Neural cell (in vitro differentiated cells): ENCODE data around the gene SIRT4. TPM values are rescaled to one million over a fixed set of nuclear protein-coding genes. Genes with fewer than 3 reads are reported as not detected.

Source experiments
- H2AFZ ChIP-seq: fragments of 200-600, 300-800 bp; sonication (generic), shearing (Covaris generic); 2 replicates; pipeline ENCODE4 v1.6.0; 2014; ENCODE audit warnings: low read depth, mild to moderate bottlenecking, antibody characterized with exemption, low read length, moderate library complexity
- H3F3A ChIP-seq: fragments of 200-600 bp; shearing (Covaris generic); 2 replicates; pipeline ENCODE4 v1.6.1; 2016; ENCODE audit warnings: mild to moderate bottlenecking, moderate library complexity, mixed read lengths, antibody characterized with exemption, low read length; ENCODE audit not compliant: insufficient read depth, poor library complexity, severe bottlenecking
- H3K27ac ChIP-seq: fragments of 200-600, 300-800 bp; sonication (generic), shearing (Covaris generic); 2 replicates; pipeline ENCODE4 v1.5.1; 2014; ENCODE audit warnings: mild to moderate bottlenecking, low read length, moderate library complexity
- H3K27me3 ChIP-seq: fragments of 300-800, 200-600 bp; sonication (generic), shearing (Covaris generic); 2 replicates; pipeline ENCODE4 v1.6.0; 2014; ENCODE audit warnings: mild to moderate bottlenecking, low read depth, low read length, moderate library complexity; ENCODE audit not compliant: insufficient read depth
- H3K36me3 ChIP-seq: fragments of 300-800, 200-600 bp; sonication (generic), shearing (Covaris generic); 2 replicates; pipeline ENCODE4 v1.5.1; 2014; ENCODE audit warnings: mild to moderate bottlenecking, antibody characterized with exemption, low read length, moderate library complexity; ENCODE audit not compliant: insufficient read depth
- H3K4me2 ChIP-seq: fragments of 300-800, 200-600 bp; sonication (generic), shearing (Covaris generic); 2 replicates; pipeline ENCODE4 v1.6.0; 2014; ENCODE audit warnings: mild to moderate bottlenecking, low read length
- H3K4me3 ChIP-seq: fragments of 300-800, 200-600 bp; sonication (generic), shearing (Covaris generic); 2 replicates; pipeline ENCODE4 v1.5.1; 2014; ENCODE audit warnings: mild to moderate bottlenecking, low read length, moderate library complexity
- H3K79me2 ChIP-seq: fragments of 200-600 bp; shearing (Covaris generic); replicated peaks from 2 replicates; pipeline ENCODE4 v1.6.0; 2014; ENCODE audit warnings: mild to moderate bottlenecking, low read length, moderate library complexity; ENCODE audit not compliant: insufficient read depth
- H3K9ac ChIP-seq: fragments of 300-800, 200-600 bp; sonication (generic), shearing (Covaris generic); 2 replicates; pipeline ENCODE4 v1.6.1; 2016; ENCODE audit warnings: mild to moderate bottlenecking, low read length, mixed read lengths
- H3K9me2 ChIP-seq: fragments of 200-600 bp; shearing (Covaris generic); 2 replicates; pipeline ENCODE4 v1.6.1; 2016; ENCODE audit warnings: mild to moderate bottlenecking, low read length, mixed read lengths; ENCODE audit not compliant: insufficient read depth
- H3K9me3 ChIP-seq: fragments of 200-600, 300-800 bp; sonication (generic), shearing (Covaris generic); 2 replicates; pipeline ENCODE4 v1.6.1; 2016; ENCODE audit warnings: mild to moderate bottlenecking, mixed run types, low read length, moderate library complexity, mixed read lengths
- H4K20me1 ChIP-seq: fragments of 200-600 bp; shearing (Covaris generic); 2 replicates; pipeline ENCODE4 v1.6.1; 2016; ENCODE audit warnings: mild to moderate bottlenecking, mixed run types; ENCODE audit not compliant: insufficient read depth
- EP300 ChIP-seq: fragments of 450-650 bp; conservative IDR thresholded peaks from 2 replicates; pipeline ENCODE4 v1.6.1; 2014; ENCODE audit warnings: antibody characterized with exemption, mild to moderate bottlenecking, moderate library complexity; ENCODE audit not compliant: poor library complexity, severe bottlenecking
- EZH2 ChIP-seq: fragments of 200-600, 300-800 bp; shearing (Covaris generic), sonication (generic); IDR thresholded peaks from 2 replicates; pipeline ENCODE4 v1.6.1; 2014; ENCODE audit warnings: antibody characterized with exemption, low read length, borderline replicate concordance, mild to moderate bottlenecking; ENCODE audit not compliant: insufficient read depth, poor library complexity, severe bottlenecking
- MXI1 ChIP-seq: fragments of 450-650 bp; conservative IDR thresholded peaks from 2 replicates; pipeline ENCODE4 v1.6.1; 2014; ENCODE audit warnings: antibody characterized with exemption, mild to moderate bottlenecking; ENCODE audit not compliant: poor library complexity, severe bottlenecking
- POLR2AphosphoS5 ChIP-seq: IDR thresholded peaks from 2 replicates; pipeline ENCODE4 v1.6.1; 2012
- RAD21 ChIP-seq: fragments of 450-650 bp; conservative IDR thresholded peaks from 2 replicates; pipeline ENCODE4 v1.6.1; 2014; ENCODE audit warnings: antibody characterized with exemption, mild to moderate bottlenecking, moderate library complexity
- SMC3 ChIP-seq: fragments of 450-650 bp; conservative IDR thresholded peaks from 2 replicates; pipeline ENCODE4 v1.6.1; 2014; ENCODE audit warnings: antibody characterized with exemption, mild to moderate bottlenecking, moderate library complexity; ENCODE audit not compliant: poor library complexity
- TAF1 ChIP-seq: IDR thresholded peaks from 2 replicates; pipeline ENCODE4 v1.6.1; 2012; ENCODE audit warnings: low read depth
- polyA plus RNA-seq: library from polyadenylated mRNA; depleted of rRNA; stranded (reverse); fragments of >200 nt; gene quantifications from 2 replicates; pipeline ENCODE4 v1.2.3, GENCODE V29; 2014
- TF ChIP-seq, protein P1 (sequence below): fragments of 450-650 bp; IDR thresholded peaks from 2 replicates; pipeline ENCODE4 v1.5.1; 2014; ENCODE audit warnings: antibody characterized with exemption, mild to moderate bottlenecking, moderate library complexity; ENCODE audit not compliant: poor library complexity, severe bottlenecking
- TF ChIP-seq, protein P2 (sequence below): IDR thresholded peaks from 2 replicates; pipeline ENCODE4 v1.6.1; 2012; ENCODE audit warnings: borderline replicate concordance

The SIRT4 gene
- polyA plus RNA-seq, 1 donor from 2014 or later, result 9.7 TPM

DNA sequence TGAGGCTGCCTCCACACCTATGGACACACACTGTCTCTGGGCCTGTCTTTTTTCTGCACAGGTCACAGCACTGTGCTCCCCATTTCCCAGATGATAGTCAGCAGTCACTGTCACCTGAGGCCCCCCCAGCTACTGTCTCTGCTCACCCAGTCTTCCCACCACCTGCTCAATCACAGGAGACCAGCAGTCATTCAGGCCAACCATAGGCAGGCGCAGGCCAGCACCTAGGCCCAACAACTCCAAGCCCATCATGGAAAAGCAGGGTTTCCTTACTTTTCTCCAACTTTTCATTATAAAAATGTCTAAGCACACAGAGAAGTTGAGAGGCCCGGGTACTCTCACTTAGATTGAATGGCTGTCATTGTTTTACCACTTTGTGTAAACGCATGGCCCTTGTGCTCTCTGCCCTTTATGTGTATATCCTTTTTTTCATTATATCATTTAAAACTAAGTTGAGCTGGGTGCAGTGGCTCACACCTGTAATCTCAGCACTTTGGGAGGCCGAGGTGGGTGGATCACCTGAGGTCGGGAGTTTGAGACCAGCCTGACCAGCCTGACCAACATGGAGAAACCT lies 43.7 kb upstream of the SIRT4 start:
- H3K4me3 ChIP-seq, result no peak overlapping the region
- no peaks in the 10 kb centered on the region for H3F3A ChIP-seq
- no peaks in the 10 kb centered on the region for H3K9me3 ChIP-seq
- no peak overlapping the region for H3K27ac ChIP-seq
- H3K4me2 ChIP-seq, result no peak overlapping the region
- no peak overlapping the region for H2AFZ ChIP-seq
- H3K9ac ChIP-seq, result no peak overlapping the region
- no peaks in the 10 kb centered on the region for H3K27me3 ChIP-seq
- no peak for TF ChIP-seq POLR2AphosphoS5
- no peaks in the 10 kb centered on the region for H4K20me1 ChIP-seq
- no peaks in the 10 kb centered on the region for H3K79me2 ChIP-seq
- H3K36me3 ChIP-seq, result no peaks in the 10 kb centered on the region
- no peaks in the 10 kb centered on the region for H3K9me2 ChIP-seq

DNA sequence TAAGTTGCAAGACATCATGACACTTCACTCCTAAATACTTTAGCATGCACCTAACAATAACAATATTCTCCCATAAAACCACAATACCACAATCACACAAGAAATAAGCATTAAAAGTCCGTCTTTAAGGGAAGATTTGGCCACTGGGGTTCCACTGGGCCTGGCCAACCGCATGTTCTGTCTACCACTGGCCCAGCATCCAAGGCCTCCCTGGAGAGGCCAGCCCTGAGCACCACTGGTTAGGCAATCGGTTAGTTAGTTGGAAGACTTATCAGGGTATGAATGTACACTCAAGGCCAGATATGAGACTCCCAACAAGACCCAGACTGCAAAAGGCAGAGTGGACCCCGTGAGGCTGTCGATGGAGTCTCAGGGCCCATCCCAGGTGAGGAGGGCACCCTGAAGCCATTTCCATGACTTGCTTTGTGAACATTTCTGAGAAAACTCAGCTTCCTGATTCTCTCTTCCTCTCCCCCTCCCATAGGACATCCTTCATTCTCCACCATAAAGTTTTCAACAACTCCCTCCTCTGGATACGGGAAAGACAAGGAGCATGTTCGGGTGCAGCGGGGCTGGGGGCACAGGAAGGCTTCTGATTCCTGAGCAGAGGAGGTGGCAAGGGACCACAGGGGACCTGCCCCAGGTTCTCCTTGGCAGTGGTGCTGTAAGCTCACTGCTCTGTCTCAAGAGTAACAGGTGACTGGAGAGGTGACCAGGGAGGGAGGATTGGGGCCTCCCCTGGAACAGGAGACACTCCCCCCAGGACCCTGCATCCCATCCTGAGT lies 42.5 kb upstream of the SIRT4 start:
- no peaks in the 10 kb centered on the region for H3K9me2 ChIP-seq
- H3K36me3 ChIP-seq, result no peaks in the 10 kb centered on the region
- H3K9me3 ChIP-seq, result no peaks in the 10 kb centered on the region
- H3K27ac ChIP-seq, result no peak overlapping the region
- no peaks in the 10 kb centered on the region for H3K27me3 ChIP-seq
- H3K4me3 ChIP-seq, result no peak overlapping the region
- TF ChIP-seq POLR2AphosphoS5 (no peak), EP300 (no peak), EZH2 (no peak), SMC3 (no peak)
- no peaks in the 10 kb centered on the region for H3F3A ChIP-seq
- H4K20me1 ChIP-seq, result no peaks in the 10 kb centered on the region
- H3K4me2 ChIP-seq, result no peak overlapping the region
- H2AFZ ChIP-seq, result no peak overlapping the region
- no peaks in the 10 kb centered on the region for H3K79me2 ChIP-seq
- H3K9ac ChIP-seq, result no peak overlapping the region

DNA sequence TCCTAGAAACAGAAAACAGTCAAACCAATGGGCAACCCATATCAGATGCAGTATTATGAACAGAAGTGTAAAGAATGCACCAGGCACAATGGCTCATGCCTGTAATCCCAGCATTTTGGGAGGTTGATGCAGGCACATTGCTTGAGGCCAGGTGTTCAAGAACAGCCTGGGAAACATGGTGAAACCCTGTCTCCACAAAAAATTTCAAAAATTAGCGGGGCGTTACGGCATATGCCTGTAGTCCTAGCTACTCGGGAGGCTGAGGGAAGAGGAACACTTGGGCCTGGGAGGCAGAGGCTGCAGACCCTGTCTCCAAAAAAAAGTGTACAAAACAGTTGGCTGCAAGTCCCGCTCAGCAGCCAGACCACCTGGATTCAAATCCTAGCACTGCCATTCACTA lies 41.5 kb upstream of the SIRT4 start:
- Histone ChIP-seq H4K20me1 (no peaks in the 10 kb centered on the region), H3K9ac (no peak overlapping the region), H3K9me2 (no peaks in the 10 kb centered on the region), H3K4me2 (no peak overlapping the region), H3K4me3 (no peak overlapping the region), H3K9me3 (no peaks in the 10 kb centered on the region), H3K79me2 (no peaks in the 10 kb centered on the region), H3F3A (no peaks in the 10 kb centered on the region), H3K36me3 (no peaks in the 10 kb centered on the region), H2AFZ (no peak overlapping the region), H3K27me3 (no peaks in the 10 kb centered on the region), H3K27ac (no peak overlapping the region)
- no peak for TF ChIP-seq MXI1
- no peak for TF ChIP-seq RAD21
- no peak for TF ChIP-seq EP300
- TF ChIP-seq, protein P1, sequence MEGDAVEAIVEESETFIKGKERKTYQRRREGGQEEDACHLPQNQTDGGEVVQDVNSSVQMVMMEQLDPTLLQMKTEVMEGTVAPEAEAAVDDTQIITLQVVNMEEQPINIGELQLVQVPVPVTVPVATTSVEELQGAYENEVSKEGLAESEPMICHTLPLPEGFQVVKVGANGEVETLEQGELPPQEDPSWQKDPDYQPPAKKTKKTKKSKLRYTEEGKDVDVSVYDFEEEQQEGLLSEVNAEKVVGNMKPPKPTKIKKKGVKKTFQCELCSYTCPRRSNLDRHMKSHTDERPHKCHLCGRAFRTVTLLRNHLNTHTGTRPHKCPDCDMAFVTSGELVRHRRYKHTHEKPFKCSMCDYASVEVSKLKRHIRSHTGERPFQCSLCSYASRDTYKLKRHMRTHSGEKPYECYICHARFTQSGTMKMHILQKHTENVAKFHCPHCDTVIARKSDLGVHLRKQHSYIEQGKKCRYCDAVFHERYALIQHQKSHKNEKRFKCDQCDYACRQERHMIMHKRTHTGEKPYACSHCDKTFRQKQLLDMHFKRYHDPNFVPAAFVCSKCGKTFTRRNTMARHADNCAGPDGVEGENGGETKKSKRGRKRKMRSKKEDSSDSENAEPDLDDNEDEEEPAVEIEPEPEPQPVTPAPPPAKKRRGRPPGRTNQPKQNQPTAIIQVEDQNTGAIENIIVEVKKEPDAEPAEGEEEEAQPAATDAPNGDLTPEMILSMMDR, result no peak
- TF ChIP-seq, protein P2, sequence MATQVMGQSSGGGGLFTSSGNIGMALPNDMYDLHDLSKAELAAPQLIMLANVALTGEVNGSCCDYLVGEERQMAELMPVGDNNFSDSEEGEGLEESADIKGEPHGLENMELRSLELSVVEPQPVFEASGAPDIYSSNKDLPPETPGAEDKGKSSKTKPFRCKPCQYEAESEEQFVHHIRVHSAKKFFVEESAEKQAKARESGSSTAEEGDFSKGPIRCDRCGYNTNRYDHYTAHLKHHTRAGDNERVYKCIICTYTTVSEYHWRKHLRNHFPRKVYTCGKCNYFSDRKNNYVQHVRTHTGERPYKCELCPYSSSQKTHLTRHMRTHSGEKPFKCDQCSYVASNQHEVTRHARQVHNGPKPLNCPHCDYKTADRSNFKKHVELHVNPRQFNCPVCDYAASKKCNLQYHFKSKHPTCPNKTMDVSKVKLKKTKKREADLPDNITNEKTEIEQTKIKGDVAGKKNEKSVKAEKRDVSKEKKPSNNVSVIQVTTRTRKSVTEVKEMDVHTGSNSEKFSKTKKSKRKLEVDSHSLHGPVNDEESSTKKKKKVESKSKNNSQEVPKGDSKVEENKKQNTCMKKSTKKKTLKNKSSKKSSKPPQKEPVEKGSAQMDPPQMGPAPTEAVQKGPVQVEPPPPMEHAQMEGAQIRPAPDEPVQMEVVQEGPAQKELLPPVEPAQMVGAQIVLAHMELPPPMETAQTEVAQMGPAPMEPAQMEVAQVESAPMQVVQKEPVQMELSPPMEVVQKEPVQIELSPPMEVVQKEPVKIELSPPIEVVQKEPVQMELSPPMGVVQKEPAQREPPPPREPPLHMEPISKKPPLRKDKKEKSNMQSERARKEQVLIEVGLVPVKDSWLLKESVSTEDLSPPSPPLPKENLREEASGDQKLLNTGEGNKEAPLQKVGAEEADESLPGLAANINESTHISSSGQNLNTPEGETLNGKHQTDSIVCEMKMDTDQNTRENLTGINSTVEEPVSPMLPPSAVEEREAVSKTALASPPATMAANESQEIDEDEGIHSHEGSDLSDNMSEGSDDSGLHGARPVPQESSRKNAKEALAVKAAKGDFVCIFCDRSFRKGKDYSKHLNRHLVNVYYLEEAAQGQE, result no peak
- no peak for TF ChIP-seq POLR2AphosphoS5
- TF ChIP-seq SMC3, result no peak
- no peak for TF ChIP-seq EZH2
- TF ChIP-seq TAF1, result no peak
